Panc1 (cell line): ENCODE data around the gene NDUFS6.

Source experiments
- POLR2AphosphoS5 ChIP-seq: IDR thresholded peaks from 2 replicates; pipeline ENCODE4 v1.6.1; 2012; ENCODE audit warnings: mild to moderate bottlenecking, low read depth, low read length, moderate library complexity
- SIN3A ChIP-seq: IDR thresholded peaks from 2 replicates; pipeline ENCODE4 v1.6.1; 2012; ENCODE audit warnings: low read depth, mild to moderate bottlenecking, low read length, moderate library complexity, borderline replicate concordance; ENCODE audit not compliant: insufficient read depth
- TCF7L2 ChIP-seq: IDR thresholded peaks from 2 replicates; pipeline ENCODE4 v1.6.1; 2011; ENCODE audit warnings: mild to moderate bottlenecking, low read depth, low read length, inconsistent platforms
- TF ChIP-seq, protein P1 (sequence below): fragments of 450-650 bp; IDR thresholded peaks from 2 replicates; pipeline ENCODE4 v1.5.1; 2017; ENCODE audit warnings: mild to moderate bottlenecking
- TF ChIP-seq, protein P2 (sequence below), 2 experiments: IDR thresholded peaks; 2 replicates each; pipeline ENCODE4 v1.6.1; 2011 to 2012; ENCODE audit warnings: low read depth in 2 of 2, control low read depth in 1 of 2, low read length in 1 of 2, mild to moderate bottlenecking in 1 of 2, moderate library complexity in 1 of 2; ENCODE audit not compliant: insufficient read depth in 1 of 2

DNA sequence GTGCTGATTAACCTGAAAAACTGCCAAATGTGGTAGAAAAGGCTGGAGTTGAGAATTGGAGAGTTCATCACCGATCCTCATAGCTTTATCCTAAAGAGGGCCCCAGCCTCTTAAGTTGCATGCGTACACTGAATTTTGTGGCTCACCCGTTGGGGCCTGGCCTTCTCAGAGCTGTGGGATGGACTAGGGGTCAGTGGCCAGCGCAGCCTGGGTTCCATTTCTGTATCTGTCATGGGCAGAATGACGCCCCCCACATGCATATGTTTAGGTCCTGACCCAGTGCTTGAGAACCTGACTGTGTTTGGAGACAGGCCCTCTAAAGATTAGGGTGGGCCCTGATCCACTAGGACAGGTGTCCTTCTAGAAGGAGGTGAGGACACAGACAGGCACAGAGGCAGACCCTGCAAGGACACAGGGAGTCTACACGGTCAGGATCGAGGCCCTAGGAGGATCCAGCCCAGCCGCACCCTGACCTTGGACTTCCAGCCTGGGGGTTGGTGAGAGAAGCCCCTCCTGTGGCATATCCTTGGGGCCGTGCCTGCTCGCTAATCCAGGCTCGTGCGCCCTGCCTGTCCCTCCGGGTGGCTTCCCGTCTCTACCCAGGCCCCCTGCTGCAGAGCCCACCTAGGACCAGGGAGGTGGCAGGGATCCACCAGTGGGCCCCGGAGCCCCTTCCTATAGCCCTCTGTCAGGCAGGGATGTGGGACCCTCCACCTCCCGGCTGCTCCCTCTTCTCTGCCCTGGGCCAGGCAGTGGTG lies 32.2 kb downstream of the NDUFS6 start:
- TF ChIP-seq SIN3A, result no peak
- TF ChIP-seq, protein P1, sequence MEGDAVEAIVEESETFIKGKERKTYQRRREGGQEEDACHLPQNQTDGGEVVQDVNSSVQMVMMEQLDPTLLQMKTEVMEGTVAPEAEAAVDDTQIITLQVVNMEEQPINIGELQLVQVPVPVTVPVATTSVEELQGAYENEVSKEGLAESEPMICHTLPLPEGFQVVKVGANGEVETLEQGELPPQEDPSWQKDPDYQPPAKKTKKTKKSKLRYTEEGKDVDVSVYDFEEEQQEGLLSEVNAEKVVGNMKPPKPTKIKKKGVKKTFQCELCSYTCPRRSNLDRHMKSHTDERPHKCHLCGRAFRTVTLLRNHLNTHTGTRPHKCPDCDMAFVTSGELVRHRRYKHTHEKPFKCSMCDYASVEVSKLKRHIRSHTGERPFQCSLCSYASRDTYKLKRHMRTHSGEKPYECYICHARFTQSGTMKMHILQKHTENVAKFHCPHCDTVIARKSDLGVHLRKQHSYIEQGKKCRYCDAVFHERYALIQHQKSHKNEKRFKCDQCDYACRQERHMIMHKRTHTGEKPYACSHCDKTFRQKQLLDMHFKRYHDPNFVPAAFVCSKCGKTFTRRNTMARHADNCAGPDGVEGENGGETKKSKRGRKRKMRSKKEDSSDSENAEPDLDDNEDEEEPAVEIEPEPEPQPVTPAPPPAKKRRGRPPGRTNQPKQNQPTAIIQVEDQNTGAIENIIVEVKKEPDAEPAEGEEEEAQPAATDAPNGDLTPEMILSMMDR, result no peak
- TF ChIP-seq, protein P2, sequence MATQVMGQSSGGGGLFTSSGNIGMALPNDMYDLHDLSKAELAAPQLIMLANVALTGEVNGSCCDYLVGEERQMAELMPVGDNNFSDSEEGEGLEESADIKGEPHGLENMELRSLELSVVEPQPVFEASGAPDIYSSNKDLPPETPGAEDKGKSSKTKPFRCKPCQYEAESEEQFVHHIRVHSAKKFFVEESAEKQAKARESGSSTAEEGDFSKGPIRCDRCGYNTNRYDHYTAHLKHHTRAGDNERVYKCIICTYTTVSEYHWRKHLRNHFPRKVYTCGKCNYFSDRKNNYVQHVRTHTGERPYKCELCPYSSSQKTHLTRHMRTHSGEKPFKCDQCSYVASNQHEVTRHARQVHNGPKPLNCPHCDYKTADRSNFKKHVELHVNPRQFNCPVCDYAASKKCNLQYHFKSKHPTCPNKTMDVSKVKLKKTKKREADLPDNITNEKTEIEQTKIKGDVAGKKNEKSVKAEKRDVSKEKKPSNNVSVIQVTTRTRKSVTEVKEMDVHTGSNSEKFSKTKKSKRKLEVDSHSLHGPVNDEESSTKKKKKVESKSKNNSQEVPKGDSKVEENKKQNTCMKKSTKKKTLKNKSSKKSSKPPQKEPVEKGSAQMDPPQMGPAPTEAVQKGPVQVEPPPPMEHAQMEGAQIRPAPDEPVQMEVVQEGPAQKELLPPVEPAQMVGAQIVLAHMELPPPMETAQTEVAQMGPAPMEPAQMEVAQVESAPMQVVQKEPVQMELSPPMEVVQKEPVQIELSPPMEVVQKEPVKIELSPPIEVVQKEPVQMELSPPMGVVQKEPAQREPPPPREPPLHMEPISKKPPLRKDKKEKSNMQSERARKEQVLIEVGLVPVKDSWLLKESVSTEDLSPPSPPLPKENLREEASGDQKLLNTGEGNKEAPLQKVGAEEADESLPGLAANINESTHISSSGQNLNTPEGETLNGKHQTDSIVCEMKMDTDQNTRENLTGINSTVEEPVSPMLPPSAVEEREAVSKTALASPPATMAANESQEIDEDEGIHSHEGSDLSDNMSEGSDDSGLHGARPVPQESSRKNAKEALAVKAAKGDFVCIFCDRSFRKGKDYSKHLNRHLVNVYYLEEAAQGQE (IDR thresholded peaks at IDR 0.05; ENCODE audit: insufficient read depth in 1 of 2, low read depth in 2 of 2, low read length in 1 of 2), result no peak
- no peak for TF ChIP-seq POLR2AphosphoS5
- no peak for TF ChIP-seq TCF7L2
